ENCODE measurements around the gene NIPSNAP3A.

The NIPSNAP3A gene

GRCh38 chr9:104805441-104805840 lies 58.0 kb downstream of the NIPSNAP3A start:
- DNase-seq (ENCODE audit: insufficient read length, low spot score) (no peak), FAIRE-seq (no peak)
- TF ChIP-seq, protein P1, sequence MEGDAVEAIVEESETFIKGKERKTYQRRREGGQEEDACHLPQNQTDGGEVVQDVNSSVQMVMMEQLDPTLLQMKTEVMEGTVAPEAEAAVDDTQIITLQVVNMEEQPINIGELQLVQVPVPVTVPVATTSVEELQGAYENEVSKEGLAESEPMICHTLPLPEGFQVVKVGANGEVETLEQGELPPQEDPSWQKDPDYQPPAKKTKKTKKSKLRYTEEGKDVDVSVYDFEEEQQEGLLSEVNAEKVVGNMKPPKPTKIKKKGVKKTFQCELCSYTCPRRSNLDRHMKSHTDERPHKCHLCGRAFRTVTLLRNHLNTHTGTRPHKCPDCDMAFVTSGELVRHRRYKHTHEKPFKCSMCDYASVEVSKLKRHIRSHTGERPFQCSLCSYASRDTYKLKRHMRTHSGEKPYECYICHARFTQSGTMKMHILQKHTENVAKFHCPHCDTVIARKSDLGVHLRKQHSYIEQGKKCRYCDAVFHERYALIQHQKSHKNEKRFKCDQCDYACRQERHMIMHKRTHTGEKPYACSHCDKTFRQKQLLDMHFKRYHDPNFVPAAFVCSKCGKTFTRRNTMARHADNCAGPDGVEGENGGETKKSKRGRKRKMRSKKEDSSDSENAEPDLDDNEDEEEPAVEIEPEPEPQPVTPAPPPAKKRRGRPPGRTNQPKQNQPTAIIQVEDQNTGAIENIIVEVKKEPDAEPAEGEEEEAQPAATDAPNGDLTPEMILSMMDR (IDR thresholded peaks at IDR 0.05; ENCODE audit: insufficient read depth, missing control alignments): no peak

DNA sequence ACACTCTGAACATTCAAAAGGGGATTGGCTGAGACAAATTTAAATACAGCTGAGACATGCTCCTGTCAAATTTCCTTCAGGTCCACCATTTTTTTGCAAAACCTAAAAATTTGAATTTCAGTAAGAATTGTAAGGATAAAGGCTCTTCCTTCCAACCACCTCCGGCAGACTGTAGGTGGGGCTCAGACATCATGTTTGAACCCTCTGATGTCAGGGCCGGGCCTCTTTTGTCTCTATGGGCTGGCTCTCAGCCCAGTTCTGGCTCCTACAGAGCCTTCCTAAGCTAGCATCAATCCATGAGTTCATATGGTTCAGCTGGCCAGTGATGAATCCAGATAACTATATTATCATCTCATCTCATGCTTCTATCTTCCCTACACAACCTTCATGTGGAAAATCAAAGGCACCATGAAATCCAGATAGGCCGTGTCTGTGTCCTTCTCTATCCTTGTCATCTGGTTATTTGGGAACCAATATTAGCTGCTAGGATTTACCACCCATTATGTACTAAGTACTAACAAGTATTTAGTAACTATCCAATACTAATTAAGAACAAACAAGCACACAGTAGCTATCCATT lies 60.6 kb downstream of the NIPSNAP3A start:
- no peak for FAIRE-seq
- DNase-seq (ENCODE audit: insufficient read length, low spot score): no peak
- TF ChIP-seq, protein P1 (IDR thresholded peaks at IDR 0.05; ENCODE audit: insufficient read depth, missing control alignments): peak; percentile 10

All from D721Med (cell line).